Stimulated activated CD8-positive, alpha-beta memory T cell treated with anti-CD3 and anti-CD28 coated beads, Interleukin-7, amount 100 ng/mL, for 1 hour (primary cell): Measurements from ENCODE around the gene ACOT8.

Experiments used
- DNase-seq, 2 donors: peaks; one replicate each; pipeline ENCODE4 v3.0.0-alpha.2; 2020; ENCODE audit warnings: low read depth in 2 of 2

ACOT8 gene

GRCh38 chr20:45792317-45793118 is 64.7 kb downstream of the ACOT8 start:
- DNase-seq: no peak
